Panc1 (cell line): ENCODE data around the gene GZMM.

ENCODE experiments used
- CTCF ChIP-seq: fragments of 450-650 bp; IDR thresholded peaks from 2 replicates; pipeline ENCODE4 v1.5.1; 2017; ENCODE audit warnings: mild to moderate bottlenecking
- POLR2AphosphoS5 ChIP-seq: IDR thresholded peaks from 2 replicates; pipeline ENCODE4 v1.6.1; 2012; ENCODE audit warnings: mild to moderate bottlenecking, low read depth, low read length, moderate library complexity
- REST ChIP-seq, 2 experiments: IDR thresholded peaks; 2 replicates each; pipeline ENCODE4 v1.6.1; 2011 to 2012; ENCODE audit warnings: low read depth in 2 of 2, control low read depth in 1 of 2, low read length in 1 of 2, mild to moderate bottlenecking in 1 of 2, moderate library complexity in 1 of 2; ENCODE audit not compliant: insufficient read depth in 1 of 2
- TCF7L2 ChIP-seq: IDR thresholded peaks from 2 replicates; pipeline ENCODE4 v1.6.1; 2011; ENCODE audit warnings: mild to moderate bottlenecking, low read depth, low read length, inconsistent platforms

GRCh38 chr19:534088-534487 is 9.8 kb upstream of the GZMM start:
- TF ChIP-seq CTCF (no peak), POLR2AphosphoS5 (no peak), TCF7L2 (no peak), REST (IDR thresholded peaks at IDR 0.05; ENCODE audit: insufficient read depth in 1 of 2, low read depth in 2 of 2, low read length in 1 of 2) (no peak)
